IPS-20b (cell line): ENCODE data around the gene ABCE1.
A peak's percentile ranks its signal among the peaks of the same experiment; 100 is the strongest.

Source experiments
- H3K27ac ChIP-seq: one replicate; pipeline ENCODE4 v1.5.1; 2013; ENCODE audit warnings: low read length
- H3K27me3 ChIP-seq: 2 replicates; pipeline ENCODE4 v1.6.1; 2013; ENCODE audit warnings: mild to moderate bottlenecking, low read length, inconsistent platforms; ENCODE audit not compliant: insufficient read depth
- H3K36me3 ChIP-seq: 2 replicates; pipeline ENCODE4 v1.6.1; 2013; ENCODE audit warnings: low read depth, mild to moderate bottlenecking, inconsistent platforms, low read length, moderate library complexity; ENCODE audit not compliant: insufficient read depth
- H3K4me1 ChIP-seq: 2 replicates; pipeline ENCODE4 v1.6.1; 2013; ENCODE audit warnings: mild to moderate bottlenecking, control low read depth, inconsistent platforms, low read length, moderate library complexity; ENCODE audit not compliant: insufficient read depth
- H3K4me3 ChIP-seq: 2 replicates; pipeline ENCODE4 v1.5.1; 2013; ENCODE audit warnings: mild to moderate bottlenecking, low read length, inconsistent platforms
- H3K9ac ChIP-seq: 2 replicates; pipeline ENCODE4 v1.6.1; 2013; ENCODE audit warnings: low read depth, mild to moderate bottlenecking, inconsistent platforms, low read length, moderate library complexity
- H3K9me3 ChIP-seq: 2 replicates; pipeline ENCODE4 v1.6.1; 2013; ENCODE audit warnings: mild to moderate bottlenecking, low read depth, low read length, inconsistent platforms; ENCODE audit not compliant: insufficient read depth

Gene ABCE1

DNA sequence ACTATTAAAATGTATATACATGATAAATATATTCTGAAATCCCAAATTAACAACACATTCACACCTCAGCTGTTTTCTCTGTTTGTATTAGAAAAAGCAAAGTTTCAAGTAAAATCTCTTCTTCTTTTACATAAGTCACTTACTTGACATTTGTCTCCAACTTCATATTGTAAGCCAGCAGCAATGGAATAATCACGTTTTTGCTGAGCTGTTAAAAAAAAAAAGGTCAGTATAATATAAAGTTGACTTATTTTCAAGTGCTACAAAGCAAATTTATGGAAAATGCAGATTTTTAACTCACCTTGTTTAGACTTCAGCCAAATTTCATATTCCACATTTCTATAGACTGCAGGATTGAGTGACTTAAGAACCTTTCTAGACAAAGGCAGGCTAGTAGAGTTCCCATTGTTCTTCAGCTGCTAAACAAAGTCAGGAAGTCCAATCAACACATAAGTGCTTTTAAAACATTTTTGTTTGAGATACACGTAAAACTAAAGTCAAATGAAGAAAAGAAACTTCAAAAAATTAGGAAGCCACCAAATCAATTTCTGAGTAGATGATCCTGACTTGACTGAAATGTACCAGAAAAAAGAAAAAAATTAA is 57.3 kb downstream of the ABCE1 start:
- Histone ChIP-seq H3K27me3 (no peaks in the 10 kb centered on the region), H3K4me1 (no peaks in the 10 kb centered on the region), H3K4me3 (no peak overlapping the region), H3K36me3 (peaks cover 88% of the 10 kb centered on the region), H3K9ac (no peak overlapping the region), H3K9me3 (no peaks in the 10 kb centered on the region), H3K27ac (no peak overlapping the region)

DNA sequence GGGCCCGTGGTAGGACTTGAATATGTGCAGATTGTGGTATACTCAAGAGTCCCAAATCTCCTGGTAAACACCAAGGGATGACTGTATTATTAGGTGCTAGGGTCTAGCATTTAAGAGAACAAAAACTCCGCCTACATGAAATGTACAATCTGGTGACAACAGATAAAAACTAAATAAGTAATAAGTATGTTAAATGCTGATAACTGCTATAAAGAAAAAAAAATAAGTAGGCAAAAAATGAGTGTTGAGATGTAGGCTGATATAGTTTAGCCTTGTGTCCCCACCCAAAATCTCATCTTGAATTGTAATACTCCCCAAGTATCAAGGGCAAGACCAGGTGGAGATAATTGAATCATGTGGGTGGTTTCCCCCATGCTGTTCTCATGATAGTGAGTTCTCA is 58.9 kb downstream of the ABCE1 start:
- H3K36me3 ChIP-seq: peaks cover 86% of the 10 kb centered on the region
- no peaks in the 10 kb centered on the region for H3K9me3 ChIP-seq
- H3K4me3 ChIP-seq: no peak overlapping the region
- no peaks in the 10 kb centered on the region for H3K4me1 ChIP-seq
- no peak overlapping the region for H3K27ac ChIP-seq
- no peak overlapping the region for H3K9ac ChIP-seq
- H3K27me3 ChIP-seq: no peaks in the 10 kb centered on the region

DNA sequence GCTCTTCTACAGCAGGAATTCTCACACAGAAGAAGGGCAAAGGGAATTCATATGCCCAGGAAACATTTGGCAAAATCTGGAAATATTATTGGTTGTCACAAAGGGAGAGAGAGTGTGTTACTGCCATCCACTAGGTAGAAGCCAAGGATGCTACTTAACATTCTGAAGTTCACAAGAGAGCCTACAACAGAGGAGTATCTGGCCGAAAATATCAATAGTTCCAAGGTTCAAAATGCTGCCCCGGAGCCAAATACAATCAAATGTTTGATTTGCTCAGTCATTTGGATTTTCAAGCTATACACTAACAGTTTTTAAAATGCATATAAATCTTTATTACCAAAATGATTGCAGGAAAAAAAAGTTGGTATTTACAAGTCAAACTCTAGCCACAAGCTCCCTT is 63.4 kb downstream of the ABCE1 start:
- Histone ChIP-seq H3K4me1 (no peaks in the 10 kb centered on the region), H3K27me3 (no peaks in the 10 kb centered on the region), H3K9ac (no peak overlapping the region), H3K9me3 (no peaks in the 10 kb centered on the region), H3K27ac (no peak overlapping the region), H3K4me3 (no peak overlapping the region), H3K36me3 (peaks cover 60% of the 10 kb centered on the region)

DNA sequence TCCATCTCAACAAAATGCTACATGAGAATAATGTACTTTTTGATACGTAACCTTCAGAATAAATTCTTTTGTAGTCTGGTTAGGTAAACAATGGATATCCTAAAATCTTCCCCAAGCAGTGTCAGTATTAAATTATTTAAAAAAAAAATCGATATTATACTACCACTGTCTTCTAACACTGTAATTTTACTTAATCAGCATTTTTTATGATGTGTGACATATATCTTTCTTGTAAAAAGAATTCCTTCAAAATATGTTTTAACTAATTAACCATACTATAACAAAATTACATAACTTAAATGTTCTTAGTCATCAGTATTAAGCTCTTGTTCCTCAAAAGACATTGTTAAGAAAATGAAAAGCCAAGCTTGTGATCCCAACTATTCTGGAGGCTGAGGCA is 69.8 kb downstream of the ABCE1 start:
- no peaks in the 10 kb centered on the region for H3K4me1 ChIP-seq
- H3K27me3 ChIP-seq: no peaks in the 10 kb centered on the region
- no peak overlapping the region for H3K4me3 ChIP-seq
- H3K9ac ChIP-seq: no peak overlapping the region
- no peaks in the 10 kb centered on the region for H3K9me3 ChIP-seq
- H3K27ac ChIP-seq: no peak overlapping the region
- peaks cover 54% of the 10 kb centered on the region for H3K36me3 ChIP-seq

DNA sequence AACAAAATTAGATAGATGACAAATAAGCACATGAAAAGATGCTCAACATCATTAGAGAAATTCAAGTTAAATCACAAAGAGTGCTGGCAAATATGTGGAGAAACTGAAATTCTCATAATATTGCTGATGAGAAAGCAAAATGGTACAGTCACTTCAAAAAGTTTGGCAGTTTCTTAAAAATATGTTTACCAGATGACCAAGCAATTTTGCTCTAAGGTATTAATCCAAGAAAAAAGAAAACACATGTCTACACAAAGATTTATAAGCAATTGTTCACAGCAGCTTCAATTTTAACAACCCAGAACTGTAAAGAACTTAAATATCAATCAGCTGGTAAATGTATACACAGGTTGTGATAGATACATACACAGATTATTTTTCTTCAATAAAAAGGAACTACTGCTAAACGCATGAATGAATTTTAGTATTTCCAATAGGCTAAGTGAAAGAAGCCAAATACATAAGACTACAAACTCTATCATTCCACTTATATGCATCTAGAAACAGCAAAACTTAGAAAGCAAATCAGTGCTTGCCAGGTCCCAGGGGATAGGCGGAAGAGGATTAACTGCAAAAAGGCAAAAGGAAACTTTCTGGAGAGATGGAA is 70.6 kb downstream of the ABCE1 start:
- Histone ChIP-seq H3K27me3 (no peaks in the 10 kb centered on the region), H3K4me1 (no peaks in the 10 kb centered on the region), H3K27ac (no peak overlapping the region), H3K4me3 (no peak overlapping the region), H3K9me3 (no peaks in the 10 kb centered on the region), H3K36me3 (peaks cover 53% of the 10 kb centered on the region), H3K9ac (no peak overlapping the region)

DNA sequence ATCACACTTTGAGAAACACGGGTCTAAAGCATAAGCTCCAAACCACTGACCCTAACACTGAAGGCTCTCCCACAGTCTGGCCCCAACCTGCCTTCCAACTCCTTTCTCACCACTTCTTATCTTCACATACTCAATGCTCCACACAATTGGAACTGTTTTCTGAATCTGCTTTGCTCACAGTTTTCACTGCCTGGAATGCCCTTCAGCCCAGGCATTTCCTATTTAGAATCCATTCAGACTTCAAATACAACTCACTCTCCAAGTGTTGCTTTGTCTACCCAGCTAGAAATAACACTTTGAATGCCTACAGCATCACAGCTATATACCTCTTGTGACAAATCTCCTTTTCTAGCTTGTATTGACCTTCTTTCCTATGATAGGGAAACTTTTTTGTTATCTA is 72.1 kb downstream of the ABCE1 start:
- H3K36me3 ChIP-seq: peaks cover 65% of the 10 kb centered on the region
- H3K9me3 ChIP-seq: no peaks in the 10 kb centered on the region
- H3K27me3 ChIP-seq: no peaks in the 10 kb centered on the region
- no peak overlapping the region for H3K9ac ChIP-seq
- no peak overlapping the region for H3K4me3 ChIP-seq
- no peaks in the 10 kb centered on the region for H3K4me1 ChIP-seq
- H3K27ac ChIP-seq: no peak overlapping the region

DNA sequence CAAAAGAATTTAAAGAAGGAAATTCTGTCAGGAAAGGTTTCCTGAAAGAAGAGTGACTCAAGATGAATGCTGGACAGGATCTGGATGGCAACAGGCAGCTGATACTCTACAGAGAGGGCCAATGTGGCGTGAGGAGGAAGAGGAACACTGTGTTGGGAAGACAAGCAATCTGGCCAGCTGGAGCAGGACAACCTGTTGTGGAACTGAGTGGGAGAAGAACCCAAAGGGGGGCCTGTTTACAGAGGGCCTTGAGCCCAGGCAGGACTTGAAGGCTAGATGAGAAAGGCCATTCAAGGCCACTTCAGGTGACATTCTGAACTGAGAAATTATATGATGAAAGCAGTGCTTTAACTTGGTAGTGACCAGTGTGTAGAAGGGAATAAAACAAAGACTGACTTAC is 73.8 kb downstream of the ABCE1 start:
- no peak overlapping the region for H3K27ac ChIP-seq
- no peak overlapping the region for H3K4me3 ChIP-seq
- H3K36me3 ChIP-seq: peaks cover 65% of the 10 kb centered on the region
- H3K9ac ChIP-seq: no peak overlapping the region; the same call in 1 of the 2 replicates
- no peaks in the 10 kb centered on the region for H3K9me3 ChIP-seq
- H3K4me1 ChIP-seq: peaks cover 4% of the 10 kb centered on the region; the same call in 1 of the 2 replicates
- no peaks in the 10 kb centered on the region for H3K27me3 ChIP-seq

DNA sequence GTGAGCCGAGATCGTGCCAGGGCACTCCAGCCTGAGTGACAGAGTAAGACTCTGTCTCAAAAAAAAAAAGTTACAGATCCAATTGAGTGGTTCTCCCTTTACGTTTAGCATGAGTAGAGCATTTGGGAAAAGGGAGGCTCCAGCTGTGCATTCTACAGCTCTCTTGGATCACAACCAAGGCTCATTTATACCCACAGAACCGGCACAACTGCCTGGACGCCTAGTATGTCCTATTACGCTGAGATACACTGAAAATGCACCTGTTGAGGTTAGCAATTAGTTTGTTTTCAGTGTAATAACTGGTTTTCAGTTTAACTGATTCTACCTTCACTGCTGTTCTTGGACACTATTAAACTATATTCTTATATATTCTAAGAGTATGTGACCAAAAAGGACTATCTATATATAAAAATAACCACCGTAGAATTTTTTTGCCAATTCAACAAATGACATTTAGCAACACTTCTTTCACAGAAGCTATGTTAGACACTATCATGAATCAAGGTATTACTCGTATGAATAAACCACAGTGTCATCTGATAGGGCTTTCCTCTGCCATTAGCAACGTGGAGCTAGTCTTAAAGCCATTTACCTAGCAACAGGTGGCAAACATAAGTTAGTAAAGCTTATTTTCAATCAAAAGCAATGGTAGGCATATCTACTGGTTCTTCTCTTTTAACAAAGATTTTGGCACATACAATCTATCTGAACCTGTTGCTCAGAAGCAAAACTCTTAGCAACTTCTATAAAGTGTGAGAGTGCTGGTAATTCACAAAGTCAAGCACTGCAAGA is 78.7 kb downstream of the ABCE1 start:
- H3K4me1 ChIP-seq: peaks cover 24% of the 10 kb centered on the region
- no peaks in the 10 kb centered on the region for H3K27me3 ChIP-seq
- peaks cover 28% of the 10 kb centered on the region for H3K36me3 ChIP-seq
- peak overlapping the region; percentile 21; the same call in 1 of the 2 replicates for H3K9ac ChIP-seq
- H3K27ac ChIP-seq: no peak overlapping the region
- H3K4me3 ChIP-seq: peak overlapping the region; percentile 89; the same call in 1 of the 2 replicates
- no peaks in the 10 kb centered on the region for H3K9me3 ChIP-seq

DNA sequence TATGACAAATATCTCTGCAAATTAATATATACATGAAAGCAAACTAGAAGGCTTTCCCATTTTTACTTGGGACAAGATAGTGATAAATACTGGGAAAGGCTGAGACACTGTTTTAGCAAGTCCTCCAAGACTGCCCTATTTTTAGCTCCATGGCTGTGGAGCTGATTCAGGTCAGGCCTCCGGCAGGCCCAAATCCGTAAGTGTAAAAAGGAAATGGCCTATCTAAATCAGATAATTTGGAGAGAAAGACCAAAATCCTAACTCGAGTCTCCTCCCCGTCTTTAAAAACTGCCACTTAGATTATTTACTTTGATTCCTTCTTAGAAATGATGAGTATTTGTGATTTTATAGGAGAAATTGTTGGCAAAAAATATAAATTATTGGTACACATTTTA is 79.4 kb downstream of the ABCE1 start:
- no peaks in the 10 kb centered on the region for H3K27me3 ChIP-seq
- peak overlapping the region; percentile 89 for H3K4me3 ChIP-seq
- no peaks in the 10 kb centered on the region for H3K9me3 ChIP-seq
- peaks cover 24% of the 10 kb centered on the region for H3K4me1 ChIP-seq
- no peak overlapping the region for H3K27ac ChIP-seq
- H3K36me3 ChIP-seq: peaks cover 21% of the 10 kb centered on the region
- H3K9ac ChIP-seq: peak overlapping the region; percentile 80; the same call in 1 of the 2 replicates

DNA sequence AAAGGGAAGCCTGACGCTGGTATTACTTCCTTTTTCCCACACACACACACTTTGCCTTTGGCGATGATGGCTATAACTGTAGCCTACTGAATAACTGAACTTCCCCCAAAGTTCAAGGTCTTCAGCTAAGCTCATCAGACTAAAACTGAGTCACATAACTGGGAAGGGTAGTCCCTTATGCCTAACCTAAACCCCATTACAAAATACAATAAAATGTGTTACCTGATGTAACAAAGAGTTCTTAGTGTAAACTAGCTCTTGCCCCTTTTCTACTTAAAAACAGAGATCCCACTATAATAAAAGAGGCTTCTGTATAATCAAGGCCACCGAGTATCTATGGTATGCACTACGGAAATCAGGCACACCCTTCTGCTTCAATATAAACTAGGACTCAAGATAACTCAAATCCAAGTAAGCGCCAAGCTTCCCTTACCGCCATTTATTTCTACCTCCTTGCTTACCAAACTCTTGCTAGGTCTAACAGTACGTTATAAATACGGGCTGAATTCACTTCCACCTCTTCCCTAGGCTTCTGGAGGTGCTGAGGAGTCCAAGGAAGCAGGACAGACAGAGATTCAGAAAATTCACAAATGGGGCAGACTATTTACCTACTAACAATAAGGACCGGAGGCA is 79.9 kb downstream of the ABCE1 start:
- Histone ChIP-seq H3K27ac (no peak overlapping the region), H3K9me3 (no peaks in the 10 kb centered on the region), H3K9ac (peak overlapping the region; percentile 80), H3K27me3 (no peaks in the 10 kb centered on the region), H3K4me1 (peaks cover 24% of the 10 kb centered on the region), H3K36me3 (peaks cover 17% of the 10 kb centered on the region), H3K4me3 (peak overlapping the region; percentile 89)

DNA sequence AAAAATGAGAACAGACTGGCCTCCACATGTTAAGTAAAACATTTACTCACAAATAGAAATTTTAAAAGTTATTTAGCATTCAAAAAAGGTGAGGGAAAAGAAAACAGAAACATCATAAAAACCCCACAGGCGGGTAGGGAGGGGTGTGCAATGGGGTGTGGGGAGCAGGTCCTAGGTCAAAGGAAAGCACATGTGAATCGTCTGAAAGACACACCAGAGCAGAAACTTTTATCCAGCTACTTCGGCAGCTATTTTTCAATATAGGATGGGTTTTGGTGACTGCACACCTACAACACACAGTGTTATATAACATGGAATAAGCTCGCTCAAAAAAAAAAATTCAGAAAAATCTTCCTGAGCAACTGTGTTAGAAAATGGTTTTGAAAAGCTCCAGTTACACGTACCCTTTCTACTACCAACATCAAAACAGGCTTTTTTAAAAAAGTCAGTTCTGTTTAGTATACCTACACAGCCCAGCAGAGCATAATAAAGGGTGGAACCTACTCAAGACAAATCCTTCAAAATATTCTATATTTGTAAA is 80.7 kb downstream of the ABCE1 start:
- peaks cover 24% of the 10 kb centered on the region for H3K4me1 ChIP-seq
- peaks cover 10% of the 10 kb centered on the region for H3K36me3 ChIP-seq
- H3K9me3 ChIP-seq: no peaks in the 10 kb centered on the region
- peak overlapping the region; percentile 89 for H3K4me3 ChIP-seq
- no peaks in the 10 kb centered on the region for H3K27me3 ChIP-seq
- H3K27ac ChIP-seq: no peak overlapping the region
- peak overlapping the region; percentile 80 for H3K9ac ChIP-seq
